ENCODE results near the gene FBXL22. TPM values are rescaled to one million over a fixed set of nuclear protein-coding genes. Genes with fewer than 3 reads are reported as not detected.
"Not testable (repeated sequence)": the region's sequence is repeated elsewhere in the genome, so short reads cannot be mapped to it uniquely, and the experiment has no call there.

Gene FBXL22
- total RNA-seq, 2 experiments from 2014 or later, result 0.50 to 1.2 TPM

- no peak overlapping the region for H3K27ac Mint-ChIP-seq
- no peak overlapping the region for H3K4me3 Mint-ChIP-seq
- POLR2A ChIA-PET, result interaction anchor here (1.7 to 2.0 kb wide), 2 partner anchors 8 to 459 kb away, joined by 4 to 13 read pairs; no protein-coding TSS in a partner anchor
- DNase-seq (no peak), ATAC-seq (ENCODE audit: low read depth) (no peak)
- H3K9me3 Mint-ChIP-seq, result no peaks in the 10 kb centered on the region
- H3K27me3 Mint-ChIP-seq, result no peaks in the 10 kb centered on the region
- H3K4me1 Mint-ChIP-seq, result peaks cover 36% of the 10 kb centered on the region
- H3K36me3 Mint-ChIP-seq, result peaks cover 17% of the 10 kb centered on the region
Measured at GRCh38 chr15:63608989-63609388, 11.8 kb downstream of the FBXL22 start.

DNA sequence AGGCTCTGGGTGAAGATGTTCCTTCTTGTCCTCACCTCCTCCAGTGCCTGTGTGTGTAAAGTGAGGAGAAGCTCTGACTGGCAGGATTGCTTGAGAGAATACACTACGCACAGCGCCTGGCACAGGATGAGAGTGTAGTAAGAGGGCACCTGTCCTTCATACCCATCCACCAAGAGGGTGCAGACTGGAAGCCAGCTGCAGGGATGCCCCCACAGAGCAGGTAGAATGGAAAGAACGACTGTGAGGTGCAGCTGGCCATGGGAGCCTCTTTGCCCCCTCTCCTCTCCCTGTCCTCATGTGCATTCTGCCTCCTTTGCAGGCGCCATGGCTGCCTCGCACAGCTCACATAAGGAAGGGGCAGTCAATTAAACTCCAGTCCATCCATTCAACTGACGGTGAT lies 12.3 kb downstream of the FBXL22 start:
- Mint-ChIP-seq H3K4me3 (no peak overlapping the region), H3K27me3 (no peaks in the 10 kb centered on the region), H3K36me3 (peaks cover 18% of the 10 kb centered on the region), H3K4me1 (peaks cover 36% of the 10 kb centered on the region), H3K27ac (peak overlapping the region; percentile 51), H3K9me3 (no peaks in the 10 kb centered on the region)
- ATAC-seq (ENCODE audit: low read depth), result no peak
- no peak for DNase-seq
- POLR2A ChIA-PET, result interaction anchor here (1.0 to 2.0 kb wide), 4 partner anchors 8 to 458 kb away, joined by 3 to 13 read pairs (median 4); no protein-coding TSS in a partner anchor

DNA sequence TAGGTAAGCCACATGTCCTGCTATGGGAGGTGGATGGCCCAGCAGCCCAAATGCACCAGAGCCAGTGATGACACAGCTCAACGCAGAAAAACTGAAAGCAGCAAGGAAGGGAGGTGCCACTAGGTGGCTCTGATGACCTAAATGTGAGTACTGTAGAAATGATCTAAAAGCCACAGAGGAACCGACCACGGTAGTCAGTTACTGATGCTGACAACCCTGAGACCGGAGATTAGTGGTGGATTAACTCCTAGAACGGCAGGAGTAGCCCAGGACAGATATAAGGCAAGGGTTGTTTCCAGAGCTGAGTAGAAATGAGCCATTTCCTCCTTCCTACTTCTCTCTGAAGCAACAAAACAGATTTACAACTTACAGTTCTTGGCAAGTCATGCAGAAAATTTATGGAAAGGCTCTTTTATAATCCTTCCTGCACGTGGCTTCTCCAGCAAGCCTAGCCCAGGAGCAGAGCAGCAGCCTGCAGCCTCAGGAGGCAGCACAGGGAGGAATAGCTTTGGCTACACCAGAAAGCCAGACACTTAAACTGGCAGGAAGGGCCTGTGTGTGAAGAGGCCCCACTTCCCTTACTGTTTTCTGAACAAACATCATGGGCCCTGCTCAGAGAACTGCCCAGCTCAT lies 13.1 kb downstream of the FBXL22 start:
- peaks cover 23% of the 10 kb centered on the region for H3K36me3 Mint-ChIP-seq
- POLR2A ChIA-PET, result interaction anchor here (0.8 to 2.0 kb wide), 5 partner anchors 9 to 457 kb away, joined by 3 to 13 read pairs (median 3); no protein-coding TSS in a partner anchor
- H3K9me3 Mint-ChIP-seq, result no peaks in the 10 kb centered on the region
- DNase-seq, result peak; percentile 63
- peak overlapping the region; percentile 92 for H3K27ac Mint-ChIP-seq
- ATAC-seq (ENCODE audit: low read depth), result peak; percentile 75
- no peaks in the 10 kb centered on the region for H3K27me3 Mint-ChIP-seq
- peak overlapping the region; percentile 67 for H3K4me3 Mint-ChIP-seq
- H3K4me1 Mint-ChIP-seq, result peaks cover 32% of the 10 kb centered on the region

DNA sequence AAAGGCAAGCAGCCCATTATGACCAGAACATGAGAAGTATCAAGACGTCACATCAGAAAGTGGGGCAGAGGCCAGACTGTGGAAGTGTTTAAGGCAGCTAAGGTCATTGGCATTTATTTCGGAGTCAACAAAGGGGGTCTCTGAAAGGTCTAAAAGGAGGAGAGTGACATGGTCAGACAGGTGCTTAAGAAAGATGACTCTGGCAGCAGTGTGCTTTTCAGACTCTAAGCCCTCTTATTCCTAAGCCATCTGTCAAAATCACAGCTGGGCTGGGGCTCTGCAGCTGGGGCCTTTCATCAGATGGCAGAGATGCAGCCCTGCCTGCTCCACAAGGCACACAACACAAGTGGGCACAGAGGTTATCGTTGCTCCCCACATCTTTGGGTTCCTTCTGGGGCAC lies 14.0 kb downstream of the FBXL22 start:
- POLR2A ChIA-PET, result interaction anchor here (1.4 to 2.0 kb wide), 2 partner anchors 10 to 399 kb away, joined by 3 to 13 read pairs; no protein-coding TSS in a partner anchor
- Mint-ChIP-seq H3K4me1 (peaks cover 23% of the 10 kb centered on the region), H3K9me3 (no peaks in the 10 kb centered on the region), H3K36me3 (peaks cover 26% of the 10 kb centered on the region), H3K27me3 (no peaks in the 10 kb centered on the region), H3K27ac (peak overlapping the region; percentile 92), H3K4me3 (no peak overlapping the region)
- no peak for ATAC-seq (ENCODE audit: low read depth)
- DNase-seq, result no peak

- no peak for ATAC-seq (ENCODE audit: low read depth)
- H3K9me3 Mint-ChIP-seq, result no peaks in the 10 kb centered on the region
Measured at GRCh38 chr15:63612300-63612699, 15.1 kb downstream of the FBXL22 start.

GRCh38 chr15:63615935-63616334 lies 18.7 kb downstream of the FBXL22 start:
- Mint-ChIP-seq H3K36me3 (peaks cover 42% of the 10 kb centered on the region), H3K4me3 (no peak overlapping the region), H3K4me1 (peaks cover 4% of the 10 kb centered on the region), H3K27ac (no peak overlapping the region), H3K9me3 (peaks cover 6% of the 10 kb centered on the region), H3K27me3 (no peaks in the 10 kb centered on the region)
- POLR2A ChIA-PET, result no interaction called here
- ATAC-seq (ENCODE audit: low read depth) (no peak), DNase-seq (no peak)

More at GRCh38 chr15:63612300-63612699, 15.1 kb downstream of the FBXL22 start:
- Mint-ChIP-seq H3K4me1 (peaks cover 20% of the 10 kb centered on the region), H3K27ac (no peak overlapping the region), H3K4me3 (no peak overlapping the region), H3K27me3 (no peaks in the 10 kb centered on the region), H3K36me3 (peaks cover 29% of the 10 kb centered on the region)
- no peak for DNase-seq
- POLR2A ChIA-PET, result no interaction called here

DNA sequence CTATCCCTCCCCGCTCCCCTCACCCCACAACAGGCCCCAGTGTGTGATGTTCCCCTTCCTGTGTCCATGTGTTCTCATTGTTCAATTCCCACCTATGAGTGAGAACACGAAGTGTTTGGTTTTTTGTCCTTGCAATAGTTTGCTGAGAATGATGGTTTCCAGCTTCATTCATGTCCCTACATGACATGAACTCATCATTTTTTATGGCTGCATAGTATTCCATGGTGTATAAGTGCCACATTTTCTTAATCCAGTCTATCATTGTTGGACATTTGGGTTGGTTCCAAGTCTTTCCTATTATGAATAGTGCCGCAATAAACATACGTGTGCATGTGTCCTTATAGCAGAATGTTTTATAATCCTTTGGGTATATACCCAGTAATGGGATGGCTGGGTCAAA lies 20.0 kb downstream of the FBXL22 start:
- DNase-seq; H3K4me3 Mint-ChIP-seq; H3K27me3 Mint-ChIP-seq; ATAC-seq (ENCODE audit: low read depth); H3K4me1 Mint-ChIP-seq; POLR2A ChIA-PET; H3K27ac Mint-ChIP-seq: not testable (repeated sequence)
- peaks cover 52% of the 10 kb centered on the region for H3K36me3 Mint-ChIP-seq
- H3K9me3 Mint-ChIP-seq, result peaks cover 10% of the 10 kb centered on the region

DNA sequence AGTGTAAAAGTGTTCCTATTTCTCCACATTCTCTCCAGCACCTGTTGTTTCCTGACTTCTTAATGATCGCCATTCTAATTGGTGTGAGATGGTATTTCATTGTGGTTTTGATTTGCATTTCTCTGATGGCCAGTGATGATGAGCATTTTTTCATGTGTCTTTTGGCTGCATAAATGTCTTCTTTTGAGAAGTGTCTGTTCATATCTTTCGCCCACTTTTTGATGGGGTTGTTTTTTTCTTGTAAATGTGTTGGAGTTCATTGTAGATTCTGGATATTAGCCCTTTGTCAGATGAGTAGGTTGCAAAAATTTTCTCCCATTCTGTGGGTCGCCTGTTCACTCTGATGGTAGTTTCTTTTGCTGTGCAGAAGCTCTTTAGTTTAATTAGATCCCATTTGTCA lies 20.4 kb downstream of the FBXL22 start:
- ATAC-seq (ENCODE audit: low read depth); H3K27me3 Mint-ChIP-seq; H3K27ac Mint-ChIP-seq; H3K4me1 Mint-ChIP-seq; H3K4me3 Mint-ChIP-seq; POLR2A ChIA-PET; DNase-seq: not testable (repeated sequence)
- H3K9me3 Mint-ChIP-seq, result peaks cover 10% of the 10 kb centered on the region
- H3K36me3 Mint-ChIP-seq, result peaks cover 57% of the 10 kb centered on the region

GRCh38 chr15:63620760-63621159 lies 23.6 kb downstream of the FBXL22 start:
- ATAC-seq (ENCODE audit: low read depth); POLR2A ChIA-PET; H3K27ac Mint-ChIP-seq; H3K4me1 Mint-ChIP-seq; H3K4me3 Mint-ChIP-seq; H3K27me3 Mint-ChIP-seq; DNase-seq: not testable (repeated sequence)
- Mint-ChIP-seq H3K36me3 (peaks cover 60% of the 10 kb centered on the region), H3K9me3 (peaks cover 10% of the 10 kb centered on the region)

DNA sequence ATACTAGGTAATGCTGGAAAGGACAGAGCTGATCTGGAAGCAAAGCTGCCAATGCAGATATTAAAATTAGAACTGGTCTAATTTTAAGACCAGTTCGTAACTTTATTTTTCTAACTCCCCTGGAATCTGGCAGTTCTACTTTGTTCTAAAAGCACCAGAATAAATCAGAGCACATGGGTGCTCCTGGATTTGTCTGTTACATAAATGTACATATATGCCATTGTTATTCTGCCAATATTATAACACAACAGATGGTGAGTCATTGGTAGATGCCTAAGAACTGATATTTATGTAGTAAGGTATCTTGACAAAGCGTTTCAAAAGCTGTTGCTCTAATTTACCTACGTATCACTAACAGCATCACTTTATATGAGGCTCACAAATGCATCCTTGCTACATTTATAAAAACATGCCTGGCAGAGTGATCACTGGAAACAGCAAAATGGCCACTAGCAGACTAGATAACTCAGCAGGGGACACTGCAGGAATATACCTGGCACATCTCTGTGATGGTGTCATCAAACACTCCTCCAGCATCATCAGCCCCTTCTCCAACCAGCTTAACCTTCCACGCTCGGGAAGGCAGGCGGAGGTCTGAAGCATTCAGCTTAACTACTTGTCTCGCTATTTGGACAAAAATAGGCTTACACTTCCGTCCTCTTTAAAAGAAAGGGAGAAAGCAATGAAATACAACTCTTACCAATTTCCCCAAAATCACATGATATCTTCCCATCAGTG lies 26.2 kb downstream of the FBXL22 start:
- peaks cover 7% of the 10 kb centered on the region for H3K9me3 Mint-ChIP-seq
- no peaks in the 10 kb centered on the region for H3K27me3 Mint-ChIP-seq
- ATAC-seq (ENCODE audit: low read depth) (no peak), DNase-seq (no peak)
- POLR2A ChIA-PET, result no interaction called here
- no peak overlapping the region for H3K4me3 Mint-ChIP-seq
- peaks cover 56% of the 10 kb centered on the region for H3K36me3 Mint-ChIP-seq
- peaks cover 1% of the 10 kb centered on the region for H3K4me1 Mint-ChIP-seq
- H3K27ac Mint-ChIP-seq, result no peak overlapping the region

- Mint-ChIP-seq H3K36me3 (peaks cover 48% of the 10 kb centered on the region), H3K27ac (no peak overlapping the region), H3K4me1 (peaks cover 1% of the 10 kb centered on the region), H3K27me3 (no peaks in the 10 kb centered on the region), H3K9me3 (no peaks in the 10 kb centered on the region), H3K4me3 (no peak overlapping the region)
- POLR2A ChIA-PET, result interaction anchor here (0.7 kb wide), 1 partner anchor 320 kb away, joined by 6 read pairs; no protein-coding TSS in a partner anchor
- no peak for ATAC-seq (ENCODE audit: low read depth)
- DNase-seq, result no peak
Measured at GRCh38 chr15:63626955-63627354, 29.8 kb downstream of the FBXL22 start.

DNA sequence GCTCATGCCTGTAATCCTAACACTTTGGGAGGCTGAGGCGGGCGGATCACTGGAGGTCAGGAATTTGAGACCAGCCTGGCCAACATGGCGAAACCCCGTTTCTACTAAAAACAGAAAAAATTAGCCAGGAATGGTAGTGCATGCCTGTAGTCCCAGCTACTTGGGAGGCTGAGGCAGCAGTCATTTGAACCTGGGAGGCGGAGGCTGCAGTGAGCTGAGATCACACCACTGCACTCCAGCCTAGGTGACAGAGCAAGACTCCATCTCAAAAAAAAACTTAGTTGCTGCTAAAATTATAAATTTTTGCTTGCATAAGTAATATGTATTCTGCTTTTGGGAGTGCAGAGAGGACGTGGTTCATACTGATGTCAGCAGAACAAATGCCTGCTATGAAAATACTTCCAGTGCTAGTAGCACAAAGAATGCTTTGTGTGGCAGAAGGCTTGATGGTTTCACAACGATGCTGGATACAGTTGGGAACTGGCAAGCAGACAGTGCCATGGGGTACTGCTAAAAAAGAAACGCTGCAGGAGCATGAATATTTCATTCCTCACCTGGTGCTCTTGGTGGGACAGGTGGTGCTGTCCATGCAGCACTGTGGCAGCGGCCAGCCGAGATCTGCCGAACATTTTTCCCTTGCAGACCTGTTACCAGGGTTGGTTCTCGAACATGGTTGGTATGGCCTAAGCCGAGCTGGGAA lies 31.1 kb downstream of the FBXL22 start:
- DNase-seq (no peak), ATAC-seq (ENCODE audit: low read depth) (no peak)
- peaks cover 42% of the 10 kb centered on the region for H3K36me3 Mint-ChIP-seq
- H3K4me1 Mint-ChIP-seq, result peaks cover 1% of the 10 kb centered on the region
- H3K27me3 Mint-ChIP-seq, result no peaks in the 10 kb centered on the region
- no peaks in the 10 kb centered on the region for H3K9me3 Mint-ChIP-seq
- no peak overlapping the region for H3K4me3 Mint-ChIP-seq
- POLR2A ChIA-PET, result no interaction called here
- H3K27ac Mint-ChIP-seq, result no peak overlapping the region

- H3K36me3 Mint-ChIP-seq, result peaks cover 33% of the 10 kb centered on the region
- no peak overlapping the region for H3K4me3 Mint-ChIP-seq
- no peaks in the 10 kb centered on the region for H3K27me3 Mint-ChIP-seq
- H3K9me3 Mint-ChIP-seq, result no peaks in the 10 kb centered on the region
- POLR2A ChIA-PET, result no interaction called here
- no peak overlapping the region for H3K27ac Mint-ChIP-seq
- ATAC-seq (ENCODE audit: low read depth) (no peak), DNase-seq (no peak)
- peaks cover 1% of the 10 kb centered on the region for H3K4me1 Mint-ChIP-seq
Measured at GRCh38 chr15:63630036-63630751, 33.0 kb downstream of the FBXL22 start.

Measured in activated naive CD8-positive, alpha-beta T cell treated with anti-CD3 and anti-CD28 coated beads, Interleukin-2, amount 10 ng/mL, durations not matched to agents 7 days and 5 days (primary cell).